NCI-H1694 treated with DMSO at 0.1 percent for 48 hours (cell line): ENCODE measurements around the gene MUC2.

Source experiments
- DNase-seq: peaks from one replicate; lab custom pipeline; 2025; lab: John Stamatoyannopoulos, UW

Gene MUC2

DNA sequence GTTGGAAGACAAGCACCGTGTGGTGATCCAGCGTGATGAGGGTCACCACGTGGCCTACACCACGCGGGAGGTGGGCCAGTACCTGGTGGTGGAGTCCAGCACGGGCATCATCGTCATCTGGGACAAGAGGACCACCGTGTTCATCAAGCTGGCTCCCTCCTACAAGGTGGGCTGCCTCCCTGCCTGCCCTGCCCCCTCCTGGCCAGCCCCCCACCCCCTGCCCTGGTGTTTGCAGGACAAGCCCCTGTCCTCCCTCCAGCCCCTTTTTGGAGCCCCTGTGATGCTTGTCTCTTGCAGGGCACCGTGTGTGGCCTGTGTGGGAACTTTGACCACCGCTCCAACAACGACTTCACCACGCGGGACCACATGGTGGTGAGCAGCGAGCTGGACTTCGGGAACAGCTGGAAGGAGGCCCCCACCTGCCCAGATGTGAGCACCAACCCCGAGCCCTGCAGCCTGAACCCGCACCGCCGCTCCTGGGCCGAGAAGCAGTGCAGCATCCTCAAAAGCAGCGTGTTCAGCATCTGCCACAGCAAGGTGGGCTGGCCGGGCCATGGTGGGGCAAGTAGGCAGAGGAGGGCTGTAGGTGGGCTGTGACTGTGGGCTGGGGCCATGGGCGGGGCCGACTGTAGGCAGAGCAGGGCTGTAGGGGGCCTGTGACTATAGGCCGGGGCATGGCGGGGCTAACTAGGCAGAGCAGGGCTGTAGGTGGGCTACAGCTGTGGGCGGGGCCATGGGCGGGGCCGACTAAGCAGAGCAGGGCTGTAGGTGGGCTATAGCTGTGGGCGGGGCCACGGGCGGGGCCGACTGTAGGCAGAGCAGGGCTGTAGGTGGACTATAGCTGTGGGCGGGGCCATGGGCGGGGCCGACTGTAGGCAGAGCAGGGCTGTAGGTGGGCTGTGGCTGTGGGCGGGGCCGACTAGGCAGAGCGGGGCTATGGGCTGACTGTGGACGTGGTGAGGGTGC, 13.6 kb downstream of the MUC2 start:
- DNase-seq: no peak

DNA sequence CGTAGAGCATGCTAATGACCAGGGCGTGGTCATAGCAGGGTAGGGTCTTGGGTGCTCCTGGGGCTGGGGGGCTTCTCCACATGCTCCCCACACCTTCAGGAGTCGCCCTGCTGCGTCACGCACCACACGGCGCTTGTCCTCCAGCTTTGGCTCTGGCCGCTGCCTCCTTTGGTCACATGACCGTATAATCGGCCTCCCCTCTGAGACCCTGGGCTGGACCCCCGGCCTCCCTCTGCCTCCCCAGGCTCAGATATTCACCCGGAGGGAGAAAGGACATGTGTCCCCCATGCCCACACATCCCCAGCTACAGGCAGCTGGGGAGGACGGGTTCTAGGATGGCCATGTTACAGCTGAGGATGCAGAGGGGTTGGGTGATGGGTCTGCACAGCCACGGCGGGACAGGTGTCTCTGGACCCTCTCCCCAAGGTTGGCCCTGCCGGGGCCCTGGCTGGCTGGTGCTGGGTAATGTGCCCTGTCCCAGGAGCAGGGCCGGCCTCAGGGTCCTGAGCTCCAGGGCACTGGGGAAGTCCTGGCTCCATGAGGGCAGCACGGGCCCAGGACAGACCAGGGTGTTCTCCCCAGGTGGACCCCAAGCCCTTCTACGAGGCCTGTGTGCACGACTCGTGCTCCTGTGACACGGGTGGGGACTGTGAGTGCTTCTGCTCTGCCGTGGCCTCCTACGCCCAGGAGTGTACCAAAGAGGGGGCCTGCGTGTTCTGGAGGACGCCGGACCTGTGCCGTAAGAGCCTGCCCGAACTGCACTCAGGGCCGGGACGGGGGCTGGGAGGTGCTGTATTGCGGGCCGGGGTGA, 14.5 kb downstream of the MUC2 start:
- DNase-seq: no peak

DNA sequence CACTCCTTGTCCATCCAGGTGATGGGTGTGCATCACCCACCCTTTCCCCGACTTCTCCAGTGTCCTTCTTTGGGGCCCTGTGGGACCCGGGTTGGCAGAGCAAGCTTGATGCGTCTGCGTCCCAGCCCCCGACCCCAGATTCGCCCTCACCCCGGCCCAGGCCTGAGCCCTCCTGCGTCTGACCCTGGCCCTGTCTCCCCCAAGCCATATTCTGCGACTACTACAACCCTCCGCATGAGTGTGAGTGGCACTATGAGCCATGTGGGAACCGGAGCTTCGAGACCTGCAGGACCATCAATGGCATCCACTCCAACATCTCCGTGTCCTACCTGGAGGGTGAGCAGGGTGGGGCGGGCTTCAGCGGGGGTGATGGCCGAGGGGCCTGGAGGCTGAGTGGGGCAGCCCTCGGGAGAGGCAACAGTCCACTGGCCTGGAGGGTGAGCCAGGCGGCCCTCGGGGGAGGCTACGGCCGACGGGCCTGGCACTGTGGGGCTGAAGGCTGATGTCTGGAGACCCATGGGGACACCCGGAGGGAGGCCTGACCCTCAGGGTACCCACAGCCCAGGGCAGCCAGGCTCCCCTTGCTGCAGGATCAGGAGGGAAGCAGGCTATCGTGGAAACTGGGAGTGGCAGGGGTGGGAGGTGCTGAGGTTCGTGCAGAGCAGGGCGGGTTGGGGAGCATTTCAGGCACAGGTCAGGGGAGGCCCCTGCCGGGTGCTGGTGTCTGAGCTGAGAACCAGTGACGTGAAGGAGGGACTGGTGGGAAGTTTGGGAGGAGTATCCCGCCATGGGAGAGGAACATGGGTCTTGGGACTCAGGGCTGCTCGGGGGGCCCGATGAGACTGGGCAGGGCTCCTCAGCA, 15.3 kb downstream of the MUC2 start:
- no peak for DNase-seq

DNA sequence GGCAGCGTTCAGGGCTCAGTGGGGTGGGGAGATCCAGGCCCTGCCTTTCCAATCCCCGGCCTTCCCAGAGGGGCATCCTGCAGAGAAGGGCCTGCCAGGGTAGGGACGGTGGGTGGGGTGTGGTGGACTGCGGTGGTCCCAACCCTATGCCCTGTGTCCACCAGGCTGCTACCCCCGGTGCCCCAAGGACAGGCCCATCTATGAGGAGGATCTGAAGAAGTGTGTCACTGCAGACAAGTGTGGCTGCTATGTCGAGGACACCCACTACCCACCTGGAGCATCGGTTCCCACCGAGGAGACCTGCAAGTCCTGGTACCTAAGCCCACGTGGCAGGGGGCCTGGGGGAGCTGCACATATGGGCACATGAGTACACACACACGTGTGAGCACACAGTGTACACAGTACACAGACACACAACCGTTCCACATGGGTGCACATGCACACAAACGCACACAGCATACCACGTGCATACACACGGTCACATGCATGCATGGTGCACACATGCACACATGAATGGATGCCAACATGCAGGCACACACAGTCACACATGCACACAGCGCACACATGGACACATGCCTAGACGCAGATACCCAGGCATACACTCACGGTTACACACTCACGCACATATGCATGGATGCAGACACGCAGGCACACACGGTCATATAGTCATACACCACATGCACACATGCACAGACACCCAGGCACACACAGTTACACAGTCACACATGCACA, 16.1 kb downstream of the MUC2 start:
- DNase-seq: no peak

DNA sequence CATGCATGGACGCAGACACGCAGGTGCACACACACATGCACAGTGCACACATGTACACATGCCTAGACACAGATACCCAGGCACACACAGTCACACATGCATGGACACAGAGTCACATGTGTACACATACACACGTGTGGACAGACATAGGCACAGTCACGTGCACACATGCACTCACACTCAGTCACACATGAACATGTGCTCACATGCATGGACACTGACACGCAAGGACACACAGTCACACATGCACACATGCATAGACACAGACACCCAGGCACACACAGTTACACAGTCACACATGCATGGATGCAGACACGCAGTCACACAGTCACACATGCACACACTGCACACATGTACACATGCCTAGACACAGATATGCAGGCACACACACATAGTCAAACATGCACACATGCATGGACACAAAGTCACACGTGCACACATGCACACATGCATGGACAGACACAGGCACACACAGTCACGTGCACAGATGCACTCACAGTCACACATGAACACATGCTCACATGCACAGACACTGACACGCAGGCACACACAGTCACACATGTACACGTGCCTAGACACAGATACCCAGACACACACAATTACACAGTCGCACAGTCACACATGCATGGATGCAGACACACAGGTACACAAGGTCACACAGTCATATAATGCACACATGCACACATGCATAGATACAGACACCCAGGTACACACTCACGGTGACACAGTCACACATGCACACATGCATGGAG, 16.8 kb downstream of the MUC2 start:
- no peak for DNase-seq

DNA sequence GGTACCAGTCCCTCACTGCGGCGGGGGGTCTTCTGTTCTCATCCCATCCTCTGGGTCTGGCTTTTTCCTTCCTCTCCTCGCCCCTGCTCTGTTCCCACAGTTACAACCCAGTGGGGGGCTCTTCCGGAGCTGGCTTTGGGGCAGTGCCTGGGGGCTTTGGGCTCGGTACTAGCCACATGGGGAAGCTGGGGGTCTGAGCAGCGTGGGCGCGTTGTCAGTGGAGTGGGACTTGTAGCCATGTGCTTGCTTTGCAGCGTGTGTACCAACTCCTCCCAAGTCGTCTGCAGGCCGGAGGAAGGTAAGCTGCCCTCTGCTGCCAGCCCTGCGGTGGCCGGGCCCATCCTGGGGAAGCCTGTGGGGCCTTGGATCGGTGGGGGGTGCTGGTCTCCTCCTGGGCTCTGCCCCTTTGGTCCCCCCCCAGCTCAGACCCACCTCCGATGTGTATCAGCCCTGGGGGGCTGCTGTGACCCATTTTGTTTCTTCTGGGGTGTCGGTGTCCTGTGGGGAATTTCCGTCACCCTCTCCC, 17.5 kb downstream of the MUC2 start:
- no peak for DNase-seq

DNA sequence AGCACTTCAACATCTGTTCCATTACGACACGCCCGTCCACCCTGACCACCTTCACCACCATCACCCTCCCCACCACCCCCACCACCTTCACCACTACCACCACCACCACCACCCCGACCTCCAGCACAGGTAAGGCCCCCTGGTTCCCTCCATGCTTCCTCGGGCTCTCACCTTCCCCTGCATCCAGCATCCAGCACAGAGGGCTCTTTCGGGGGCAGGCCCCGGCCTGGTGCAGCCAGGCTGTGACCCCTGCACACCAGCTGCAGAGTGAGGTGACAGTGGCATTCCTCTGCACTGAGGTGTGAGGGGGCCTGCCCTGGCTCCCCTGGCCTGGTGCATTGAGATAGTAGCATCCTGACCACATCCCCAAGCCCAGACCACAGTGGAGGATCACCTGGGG, 18.2 kb downstream of the MUC2 start:
- DNase-seq: no peak

DNA sequence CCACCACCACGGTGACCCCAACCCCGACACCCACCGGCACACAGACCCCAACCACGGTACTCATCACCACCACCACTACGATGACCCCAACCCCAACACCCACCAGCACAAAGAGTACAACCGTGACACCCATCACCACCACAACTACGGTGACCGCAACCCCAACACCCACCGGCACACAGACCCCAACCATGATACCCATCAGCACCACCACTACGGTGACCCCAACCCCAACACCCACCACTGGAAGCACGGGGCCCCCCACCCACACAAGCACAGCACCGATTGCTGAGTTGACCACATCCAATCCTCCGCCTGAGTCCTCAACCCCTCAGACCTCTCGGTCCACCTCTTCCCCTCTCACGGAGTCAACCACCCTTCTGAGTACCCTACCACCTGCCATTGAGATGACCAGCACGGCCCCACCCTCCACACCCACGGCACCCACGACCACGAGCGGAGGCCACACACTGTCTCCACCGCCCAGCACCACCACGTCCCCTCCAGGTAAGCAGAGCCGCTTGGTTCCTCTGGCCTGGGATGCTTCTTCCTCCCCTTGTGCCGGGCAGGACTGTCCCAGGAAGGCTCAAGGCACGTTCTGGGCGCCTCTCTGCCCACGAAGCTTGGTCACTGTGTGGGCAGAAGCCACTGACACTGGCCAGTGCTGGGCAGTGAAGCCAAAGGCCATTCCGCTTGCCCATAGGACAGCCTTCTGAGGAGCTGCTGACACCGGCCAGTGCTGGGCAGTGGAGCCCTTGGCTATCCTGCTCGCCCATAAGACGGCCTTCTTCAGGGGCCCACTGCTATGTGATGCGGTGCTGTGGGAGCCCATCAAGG, 25.1 kb downstream of the MUC2 start:
- no peak for DNase-seq

DNA sequence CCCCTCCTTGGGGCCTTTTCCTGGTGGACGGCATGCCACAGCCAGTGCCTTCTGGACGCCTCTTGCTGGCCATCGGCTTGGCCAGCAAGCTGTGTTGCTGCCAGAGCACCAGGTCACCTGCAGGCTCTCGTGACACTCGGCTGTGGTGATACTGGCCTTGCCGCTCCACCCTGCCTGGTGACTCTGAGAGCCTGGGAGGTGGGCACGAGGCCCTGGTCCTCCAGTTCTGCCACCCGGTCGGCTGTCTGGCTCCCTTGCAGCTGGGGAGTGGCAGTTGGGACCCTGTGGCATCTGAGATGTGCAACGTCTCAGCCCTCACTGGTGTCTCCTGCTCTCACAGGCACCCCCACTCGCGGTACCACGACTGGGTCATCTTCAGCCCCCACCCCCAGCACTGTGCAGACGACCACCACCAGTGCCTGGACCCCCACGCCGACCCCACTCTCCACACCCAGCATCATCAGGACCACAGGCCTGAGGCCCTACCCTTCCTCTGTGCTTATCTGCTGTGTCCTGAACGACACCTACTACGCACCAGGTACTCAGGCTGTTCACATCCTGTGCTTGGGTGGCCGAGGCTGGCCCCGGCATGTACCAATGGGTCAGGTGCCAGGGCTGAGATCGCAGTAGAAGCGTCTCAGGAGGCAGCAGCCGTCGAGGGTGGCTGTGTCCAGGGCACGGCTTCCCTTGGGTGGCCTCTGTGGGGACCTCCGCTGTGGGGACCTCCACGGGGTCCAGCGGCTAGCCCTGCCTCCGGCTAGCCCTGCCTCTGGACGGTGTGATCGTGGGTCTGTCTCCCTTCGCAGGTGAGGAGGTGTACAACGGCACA, 26.0 kb downstream of the MUC2 start:
- DNase-seq: no peak

DNA sequence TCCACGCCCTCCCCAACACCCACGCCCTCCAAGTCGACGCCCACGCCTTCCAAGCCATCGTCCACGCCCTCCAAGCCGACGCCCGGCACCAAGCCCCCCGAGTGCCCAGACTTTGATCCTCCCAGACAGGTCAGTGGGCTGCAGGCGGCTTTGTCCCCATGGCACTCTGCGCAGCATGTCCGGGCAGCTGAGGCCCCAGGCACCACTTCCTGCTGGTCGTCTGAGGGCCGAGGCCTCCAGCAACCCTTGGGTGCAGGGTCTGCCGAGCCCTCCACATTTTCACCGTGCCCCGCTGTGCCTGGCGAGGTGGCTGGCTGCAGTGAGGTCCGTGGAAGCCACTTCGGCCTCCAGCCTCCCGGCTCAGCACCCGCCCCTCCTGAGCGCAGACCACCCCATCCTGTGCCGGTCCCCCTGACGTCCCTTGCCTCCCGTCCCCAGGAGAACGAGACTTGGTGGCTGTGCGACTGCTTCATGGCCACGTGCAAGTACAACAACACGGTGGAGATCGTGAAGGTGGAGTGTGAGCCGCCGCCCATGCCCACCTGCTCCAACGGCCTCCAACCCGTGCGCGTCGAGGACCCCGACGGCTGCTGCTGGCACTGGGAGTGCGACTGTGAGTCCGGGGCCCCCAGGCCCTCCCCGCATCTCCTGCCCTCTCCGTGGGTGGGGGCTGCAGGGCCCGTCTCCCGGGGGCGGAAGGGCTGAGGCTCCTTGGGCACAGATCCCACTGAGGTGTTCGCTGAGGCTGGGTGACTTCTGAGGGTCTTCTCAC, 26.8 kb downstream of the MUC2 start:
- DNase-seq: no peak

DNA sequence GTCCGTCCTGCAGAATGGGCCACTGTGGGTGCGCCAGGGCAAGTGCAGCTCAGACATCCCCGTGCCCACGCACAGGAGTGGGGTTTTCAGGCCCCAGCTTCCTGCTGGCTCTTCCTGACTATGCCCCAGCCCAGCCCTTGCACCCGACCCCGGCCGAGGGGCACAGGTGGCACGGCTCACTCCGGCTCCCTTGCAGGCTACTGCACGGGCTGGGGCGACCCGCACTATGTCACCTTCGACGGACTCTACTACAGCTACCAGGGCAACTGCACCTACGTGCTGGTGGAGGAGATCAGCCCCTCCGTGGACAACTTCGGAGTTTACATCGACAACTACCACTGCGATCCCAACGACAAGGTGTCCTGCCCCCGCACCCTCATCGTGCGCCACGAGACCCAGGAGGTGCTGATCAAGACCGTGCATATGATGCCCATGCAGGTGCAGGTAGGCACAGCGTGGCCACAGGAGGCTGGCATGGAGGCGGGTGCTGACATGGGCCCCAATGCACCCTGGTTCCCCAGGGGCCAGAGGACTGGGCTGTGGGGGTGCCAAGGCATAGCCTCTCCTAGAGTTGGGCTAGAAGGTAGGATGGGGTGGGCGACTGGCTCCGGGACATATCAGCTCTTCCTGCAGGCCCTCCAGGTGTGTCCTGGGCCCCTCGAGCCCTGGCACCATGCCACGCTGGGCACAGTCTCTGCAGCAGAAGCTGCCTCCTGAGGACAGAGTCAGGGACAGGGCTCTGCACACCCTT, 27.7 kb downstream of the MUC2 start:
- DNase-seq: no peak

DNA sequence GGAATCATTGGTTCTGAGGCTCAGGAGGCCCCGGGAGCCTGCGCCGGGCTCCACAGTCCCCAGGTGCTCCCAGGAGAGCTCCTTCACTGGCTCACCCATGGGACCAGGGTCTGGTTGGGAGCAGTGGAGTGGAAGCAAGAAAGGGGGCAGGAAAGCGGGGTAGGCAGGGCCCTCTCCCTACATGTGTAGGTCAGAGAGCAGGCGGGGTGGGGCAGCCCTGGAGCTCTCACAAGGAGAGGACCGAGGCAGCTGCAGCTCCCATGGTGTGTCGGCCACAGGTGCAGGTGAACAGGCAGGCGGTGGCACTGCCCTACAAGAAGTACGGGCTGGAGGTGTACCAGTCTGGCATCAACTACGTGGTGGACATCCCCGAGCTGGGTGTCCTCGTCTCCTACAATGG, 28.3 kb downstream of the MUC2 start:
- no peak for DNase-seq

DNA sequence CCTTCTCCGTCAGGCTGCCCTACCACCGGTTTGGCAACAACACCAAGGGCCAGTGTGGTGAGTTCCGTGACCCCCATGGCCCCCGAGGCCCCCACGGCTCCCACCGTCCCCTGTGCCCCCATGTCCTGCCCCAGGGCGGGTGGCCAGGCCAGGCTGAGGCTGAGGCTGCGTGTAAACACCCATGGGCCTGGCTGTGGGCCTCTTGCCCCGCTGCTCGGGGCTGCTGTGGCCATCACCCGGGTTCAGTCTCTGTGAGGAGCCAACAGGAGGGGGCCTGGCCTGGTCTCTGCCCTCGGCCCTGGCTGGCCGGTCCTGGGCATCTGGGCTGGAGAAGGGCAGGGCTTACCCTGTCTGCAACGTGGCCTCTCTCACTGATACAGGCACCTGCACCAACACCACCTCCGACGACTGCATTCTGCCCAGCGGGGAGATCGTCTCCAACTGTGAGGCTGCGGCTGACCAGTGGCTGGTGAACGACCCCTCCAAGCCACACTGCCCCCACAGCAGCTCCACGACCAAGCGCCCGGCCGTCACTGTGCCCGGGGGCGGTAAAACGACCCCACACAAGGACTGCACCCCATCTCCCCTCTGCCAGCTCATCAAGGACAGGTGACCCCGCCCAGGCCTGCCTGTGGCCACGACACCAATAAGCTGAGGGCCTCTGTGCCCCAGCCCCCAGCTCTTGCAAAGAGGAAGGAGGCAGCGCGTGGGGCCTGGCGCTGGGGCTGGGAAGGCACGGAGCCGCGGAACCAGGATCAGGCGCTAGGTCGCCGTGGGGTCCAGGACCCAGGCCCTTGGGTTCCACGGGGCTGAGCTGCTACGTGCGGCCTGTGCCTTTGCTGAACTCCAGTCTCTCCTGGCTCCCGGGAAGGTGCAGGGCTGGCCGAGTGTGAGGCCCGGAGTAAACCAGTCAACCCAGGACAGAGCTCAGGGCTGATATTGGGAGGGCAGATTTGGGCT, 29.0 kb downstream of the MUC2 start:
- DNase-seq: no peak

DNA sequence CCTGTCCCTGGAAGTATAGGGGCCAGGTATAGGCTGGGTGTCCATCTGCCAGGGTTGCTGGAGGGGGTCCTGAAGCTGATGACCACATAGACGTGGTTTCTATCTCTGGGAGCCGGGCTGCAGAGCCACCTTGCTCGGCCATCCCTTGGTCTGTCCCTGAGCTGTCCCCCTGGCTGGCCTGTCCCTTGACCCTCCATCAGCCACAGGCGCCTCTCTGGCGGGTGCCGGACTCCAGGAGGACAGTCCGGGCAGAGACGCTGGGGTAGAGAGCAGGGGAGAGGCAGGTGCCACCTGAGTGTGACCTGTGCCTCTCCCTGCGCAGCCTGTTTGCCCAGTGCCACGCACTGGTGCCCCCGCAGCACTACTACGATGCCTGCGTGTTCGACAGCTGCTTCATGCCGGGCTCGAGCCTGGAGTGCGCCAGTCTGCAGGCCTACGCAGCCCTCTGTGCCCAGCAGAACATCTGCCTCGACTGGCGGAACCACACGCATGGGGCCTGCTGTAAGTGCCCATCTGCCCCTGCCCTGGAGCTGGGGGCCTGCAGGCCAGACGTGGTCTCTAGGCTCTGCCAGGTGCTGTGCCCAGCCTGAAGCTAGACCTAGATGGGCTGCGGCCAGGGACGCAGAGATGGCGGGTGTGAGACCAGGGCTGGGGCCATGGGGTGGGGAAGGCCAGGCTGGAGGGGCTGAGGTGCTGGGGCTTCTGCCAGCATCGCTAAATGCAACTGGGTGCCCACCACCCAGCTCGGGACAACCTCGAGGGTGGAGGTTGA, 29.9 kb downstream of the MUC2 start:
- no peak for DNase-seq

DNA sequence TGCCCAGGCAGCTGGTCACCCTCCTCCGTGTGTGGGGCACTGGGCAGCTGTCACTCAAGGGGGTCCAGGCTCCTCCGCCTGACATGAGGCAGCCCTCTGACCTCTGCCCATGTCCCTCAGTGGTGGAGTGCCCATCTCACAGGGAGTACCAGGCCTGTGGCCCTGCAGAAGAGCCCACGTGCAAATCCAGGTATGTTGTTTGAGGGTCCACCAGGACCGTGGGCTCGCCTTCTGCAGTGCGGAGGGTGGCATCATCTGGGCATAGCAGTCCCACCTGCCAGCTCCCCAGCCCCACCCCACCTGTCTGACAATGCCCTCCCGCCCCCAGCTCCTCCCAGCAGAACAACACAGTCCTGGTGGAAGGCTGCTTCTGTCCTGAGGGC, 30.5 kb downstream of the MUC2 start:
- DNase-seq: no peak
